Activated CD4-positive, alpha-beta T cell treated with anti-CD3 and anti-CD28 coated beads, Interleukin-2, amount 50 U/mL, for 48 hours (primary cell): ENCODE data around the gene ZMPSTE24.

Source experiments
- DNase-seq, 2 experiments: peaks; one replicate each; pipeline ENCODE4 v3.0.0-alpha.2; 2020

Gene ZMPSTE24

DNA sequence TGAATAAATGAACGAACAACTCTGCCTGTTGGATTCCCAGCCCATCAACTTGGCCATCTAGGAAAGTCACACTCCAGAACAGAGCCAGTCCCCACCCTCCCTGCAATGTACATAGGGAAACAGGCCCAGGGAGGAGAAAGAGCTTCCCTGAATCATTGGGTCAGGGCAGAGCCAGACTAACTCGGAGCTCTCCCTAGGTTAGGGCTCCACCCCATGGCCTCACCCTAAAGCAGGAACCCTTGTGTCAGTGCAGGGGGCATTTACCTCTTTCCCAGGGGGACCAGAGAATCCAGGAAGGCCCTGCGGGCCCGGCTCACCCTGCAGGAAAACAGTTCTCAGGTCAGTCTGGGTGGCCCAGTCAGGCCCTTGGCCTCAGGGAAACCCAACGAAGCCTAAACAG lies 47.4 kb downstream of the ZMPSTE24 start:
- DNase-seq = peak in 1 of 2 experiments; percentile 21

DNA sequence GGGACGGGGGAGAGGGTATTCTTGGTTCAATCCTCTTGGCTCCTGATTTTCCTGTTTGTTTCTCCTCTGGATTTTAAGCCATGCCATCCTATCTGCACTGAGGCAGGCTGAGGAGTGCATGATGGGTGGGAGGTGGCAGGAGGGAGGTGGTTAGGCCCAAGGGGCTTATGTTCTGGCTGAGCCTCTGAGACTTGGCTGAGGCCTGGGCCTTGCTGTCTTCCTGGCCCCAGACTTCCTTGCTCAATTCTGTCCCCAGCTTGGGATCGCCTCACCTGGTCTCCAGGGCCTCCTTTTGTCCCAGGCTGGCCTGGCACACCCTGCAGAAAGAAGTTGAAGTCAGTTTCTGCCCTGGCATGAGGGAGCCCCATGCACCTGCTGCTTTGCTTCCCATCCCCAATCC lies 47.8 kb downstream of the ZMPSTE24 start:
- no peak for DNase-seq

DNA sequence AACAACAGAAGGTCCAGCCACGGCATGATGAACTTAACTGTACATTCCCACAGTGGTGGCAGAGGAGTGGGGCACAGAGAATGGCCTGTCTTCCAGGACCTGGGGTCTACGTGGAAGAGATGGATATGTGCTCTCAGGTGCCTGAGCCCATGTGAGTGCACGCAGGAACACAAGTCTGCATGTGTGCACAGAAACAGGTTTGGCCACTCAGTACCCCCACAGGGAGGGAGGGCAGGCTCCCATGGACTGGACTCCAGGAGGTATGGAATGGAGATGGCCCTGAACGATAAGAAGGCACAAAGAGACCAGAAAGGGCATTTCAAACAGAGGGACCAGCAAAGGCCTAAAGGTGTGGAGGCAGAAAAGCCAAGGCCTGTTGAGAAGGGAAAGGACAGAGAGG lies 48.3 kb downstream of the ZMPSTE24 start:
- no peak for DNase-seq

DNA sequence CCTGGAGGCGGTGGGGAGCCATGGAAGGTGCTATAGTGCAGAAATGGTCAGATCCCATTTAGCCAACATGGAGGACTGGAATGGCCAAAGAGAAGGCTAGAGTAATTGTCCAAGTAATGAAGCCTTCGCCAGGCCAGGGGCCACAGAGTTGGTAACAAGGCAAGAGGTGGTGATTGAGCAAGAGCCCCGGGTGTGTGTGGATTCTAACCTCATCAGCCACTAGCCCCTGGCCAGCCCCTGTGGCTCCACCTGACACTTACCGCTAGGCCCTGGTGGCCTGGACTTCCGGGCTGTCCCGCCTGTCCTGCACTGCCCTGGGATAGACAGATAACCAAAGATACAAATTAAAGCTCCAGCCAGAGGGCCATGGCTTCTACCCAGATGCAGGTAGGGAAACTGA lies 49.1 kb downstream of the ZMPSTE24 start:
- DNase-seq = no peak

DNA sequence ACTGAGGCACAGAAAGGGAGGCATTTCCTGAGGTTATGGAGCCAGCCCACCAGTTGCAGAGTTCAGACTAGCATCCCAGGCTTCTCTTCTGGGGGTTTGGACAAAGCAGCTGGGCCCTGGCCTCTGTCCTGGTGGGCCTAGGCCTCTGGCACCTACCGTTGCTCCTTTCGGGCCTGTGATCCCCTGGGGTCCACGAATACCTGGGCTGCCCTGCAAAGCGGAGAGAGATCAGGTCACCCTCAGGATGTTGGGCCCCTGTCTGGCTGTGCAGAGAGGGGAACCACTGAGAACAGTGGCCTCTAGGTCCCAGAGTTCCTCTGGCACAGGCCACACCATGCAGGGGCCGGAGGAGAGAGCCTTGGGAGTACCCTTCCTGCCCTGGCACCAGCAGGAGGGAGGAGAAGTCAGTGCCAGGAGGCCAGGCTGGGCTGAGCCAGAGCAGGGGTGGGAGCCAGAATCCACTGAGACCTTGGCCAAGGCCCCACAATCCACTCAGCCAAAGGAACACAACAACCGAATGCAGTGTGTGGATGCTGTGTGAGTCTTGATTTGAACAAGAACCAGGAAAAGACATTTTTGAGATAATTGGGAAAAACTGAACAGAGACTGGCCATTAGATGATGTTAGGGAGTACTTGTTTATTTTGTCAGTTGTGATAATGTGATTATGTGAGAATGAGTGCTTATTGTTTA lies 50.1 kb downstream of the ZMPSTE24 start:
- DNase-seq = no peak

DNA sequence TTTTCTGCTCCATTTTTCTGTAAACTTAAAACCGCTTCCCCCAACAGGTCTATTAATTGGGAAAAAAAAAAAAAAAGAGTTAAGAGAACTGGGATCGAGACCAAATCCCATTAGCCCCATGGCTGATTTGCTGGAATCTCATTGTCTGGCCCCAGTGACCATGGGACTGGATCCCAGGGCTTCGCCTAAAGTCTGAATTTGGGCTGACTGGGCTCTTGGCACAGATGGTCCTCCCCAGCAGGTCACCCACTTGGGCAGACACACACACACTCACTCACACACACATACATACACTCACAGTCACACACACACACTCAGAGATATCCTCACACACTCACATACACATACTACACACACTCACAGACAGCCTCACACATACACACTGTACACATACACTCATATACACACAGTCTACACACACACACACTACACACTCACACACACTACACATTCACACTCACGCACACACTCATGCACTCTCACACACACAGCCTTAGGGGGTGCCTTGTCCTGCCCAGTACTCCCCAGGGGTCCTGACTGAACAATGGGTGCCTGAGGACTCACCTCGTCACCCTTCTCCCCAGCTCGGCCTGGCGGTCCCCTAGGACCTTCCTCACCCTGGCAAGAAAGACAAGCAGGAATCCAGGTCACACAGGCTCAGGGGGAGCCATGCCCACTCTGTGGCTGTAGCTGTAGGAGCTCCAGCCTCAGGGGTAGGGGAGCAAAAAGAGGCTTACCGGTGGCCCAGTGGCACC lies 51.5 kb downstream of the ZMPSTE24 start:
- no peak for DNase-seq

DNA sequence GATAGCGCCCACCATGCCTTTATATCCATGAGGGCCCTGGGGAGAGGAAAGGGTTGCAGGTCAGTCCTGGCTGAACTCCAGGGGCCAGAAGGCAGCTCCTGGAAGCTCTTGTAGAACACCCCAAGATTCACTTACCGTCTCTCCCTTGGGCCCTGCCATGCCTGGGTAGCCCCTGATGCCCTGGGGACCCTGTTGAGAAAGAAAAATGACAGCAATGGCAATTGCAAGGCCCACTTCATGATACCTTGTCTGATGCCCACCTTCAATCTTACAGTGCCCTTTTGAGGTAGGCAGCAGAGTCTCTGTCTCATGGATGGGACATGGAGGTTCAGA lies 52.1 kb downstream of the ZMPSTE24 start:
- no peak for DNase-seq

DNA sequence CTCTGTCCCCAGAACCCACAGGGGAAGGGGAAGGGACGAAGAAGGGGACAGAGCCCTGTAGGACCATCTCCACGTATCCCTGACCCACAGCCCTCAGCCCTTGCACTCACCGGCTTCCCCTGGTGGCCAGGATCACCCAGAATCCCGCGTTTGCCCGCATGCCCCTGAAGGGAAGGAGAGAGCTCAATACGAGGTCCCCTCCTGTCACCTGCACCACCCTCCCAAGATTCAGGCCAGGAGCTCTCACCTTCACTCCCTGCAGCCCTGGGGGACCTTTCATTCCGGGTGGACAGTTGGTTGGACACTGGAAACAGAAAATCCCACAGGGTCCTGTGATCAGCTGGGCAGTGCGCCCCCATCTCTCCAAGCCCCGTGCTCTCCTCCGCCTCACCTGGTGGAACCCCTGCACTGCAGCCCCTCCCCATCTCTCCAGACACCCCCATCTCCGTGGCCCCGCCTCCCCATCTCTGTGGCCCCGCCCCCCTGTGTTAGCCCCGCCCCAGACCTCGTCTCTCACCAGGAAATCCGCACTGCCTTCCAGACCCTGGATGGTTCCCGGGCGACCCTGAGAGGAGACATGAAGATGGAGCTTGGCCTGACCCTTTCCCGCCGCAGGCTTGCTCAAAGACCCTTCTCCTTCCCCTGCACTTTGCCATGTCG lies 53.1 kb downstream of the ZMPSTE24 start:
- DNase-seq = no peak

DNA sequence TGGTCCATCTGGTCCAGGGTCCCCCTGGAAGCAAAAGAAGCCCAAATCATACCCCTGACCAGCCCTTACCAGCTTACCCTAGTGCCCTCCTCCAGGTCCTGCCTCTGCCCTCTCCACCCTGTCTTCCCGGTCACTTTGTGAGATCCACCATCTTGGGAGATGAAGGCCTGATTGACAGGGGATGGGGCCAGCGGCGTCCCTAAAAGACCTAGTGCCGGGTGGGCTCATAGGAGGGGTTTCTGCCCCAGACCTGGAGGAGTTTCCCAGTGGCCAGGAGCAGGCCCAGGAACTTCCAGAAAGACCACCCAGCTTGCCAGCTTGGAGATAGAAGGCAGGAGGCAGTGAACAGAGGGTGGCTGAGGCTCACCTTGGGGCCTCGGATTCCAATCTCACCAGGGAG lies 53.7 kb downstream of the ZMPSTE24 start:
- no peak for DNase-seq

DNA sequence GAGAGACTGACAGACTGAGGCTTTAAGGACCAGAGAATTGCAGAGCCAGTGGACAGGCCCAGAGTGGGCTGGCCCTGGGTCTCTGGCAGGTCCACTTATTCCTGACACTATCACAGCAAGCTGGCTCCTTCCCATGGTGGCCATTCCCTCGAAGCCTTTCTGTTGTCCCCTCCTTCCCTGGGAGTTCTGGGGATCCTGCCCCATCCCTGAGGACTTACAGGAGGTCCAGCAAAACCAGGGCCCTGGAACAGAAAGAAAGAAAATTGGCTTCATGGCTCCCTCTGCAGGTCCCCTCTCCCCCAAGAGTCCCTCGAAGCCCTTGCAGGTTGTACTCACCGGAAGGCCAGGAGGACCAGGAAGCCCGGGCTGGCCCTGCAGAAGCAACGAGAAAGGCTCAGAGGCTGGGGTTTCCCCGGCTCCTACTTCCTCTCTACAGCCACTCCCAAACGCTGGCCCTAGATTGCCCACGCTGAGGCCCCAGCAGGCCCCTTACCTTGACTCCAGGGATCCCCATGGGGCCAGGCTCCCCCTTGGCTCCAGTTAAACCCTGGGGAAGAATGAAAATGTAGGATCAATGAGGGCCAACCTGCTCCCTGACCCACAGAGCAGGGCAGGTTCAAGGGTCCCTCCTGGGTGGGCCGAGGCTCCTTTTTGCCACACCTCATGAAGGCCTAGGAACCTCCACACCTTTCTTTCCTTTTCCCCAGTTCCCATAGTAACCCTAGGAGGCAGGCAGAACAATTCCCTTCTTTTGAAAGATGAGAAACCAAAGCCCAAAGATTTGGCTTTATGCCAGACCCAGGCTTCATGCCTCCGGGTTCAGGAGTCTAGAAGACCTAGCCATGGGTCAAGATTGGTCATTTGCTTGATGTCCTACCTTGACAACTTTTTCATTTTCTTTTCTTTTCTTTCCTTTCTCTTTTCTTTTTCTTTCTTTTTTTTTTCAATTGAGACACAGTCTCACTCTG lies 54.5 kb downstream of the ZMPSTE24 start:
- DNase-seq = peak; percentile 40 to 58

DNA sequence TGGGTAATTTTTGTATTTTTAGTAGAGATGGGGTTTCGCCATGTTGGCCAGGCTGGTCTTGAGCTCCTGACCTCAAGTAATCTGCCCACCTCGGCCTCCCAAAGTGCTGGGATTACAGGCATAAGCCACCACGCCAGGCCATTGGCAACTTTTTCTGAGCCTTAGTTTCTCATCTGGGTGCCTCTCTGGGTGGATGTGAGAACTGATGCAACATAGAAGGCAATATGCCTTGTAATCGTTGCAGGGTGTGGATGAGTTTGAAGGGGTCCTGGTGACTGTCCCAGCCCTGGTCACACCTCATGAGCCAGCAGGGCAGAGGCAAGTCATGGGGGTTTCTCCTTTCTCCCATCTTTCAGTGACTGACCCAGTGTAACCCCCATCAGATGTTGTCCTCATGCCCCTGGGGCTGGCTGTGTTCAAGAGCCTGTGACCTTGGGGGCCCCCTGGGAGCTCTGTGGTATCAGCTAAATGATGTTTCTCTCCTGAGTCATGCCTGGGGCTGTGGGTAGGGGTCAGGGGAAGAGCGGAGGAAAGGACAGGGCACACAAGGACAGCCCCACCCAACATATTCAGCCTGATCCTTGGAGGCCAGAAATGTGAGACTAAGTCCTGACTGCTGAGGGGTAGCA lies 55.4 kb downstream of the ZMPSTE24 start:
- no peak for DNase-seq

DNA sequence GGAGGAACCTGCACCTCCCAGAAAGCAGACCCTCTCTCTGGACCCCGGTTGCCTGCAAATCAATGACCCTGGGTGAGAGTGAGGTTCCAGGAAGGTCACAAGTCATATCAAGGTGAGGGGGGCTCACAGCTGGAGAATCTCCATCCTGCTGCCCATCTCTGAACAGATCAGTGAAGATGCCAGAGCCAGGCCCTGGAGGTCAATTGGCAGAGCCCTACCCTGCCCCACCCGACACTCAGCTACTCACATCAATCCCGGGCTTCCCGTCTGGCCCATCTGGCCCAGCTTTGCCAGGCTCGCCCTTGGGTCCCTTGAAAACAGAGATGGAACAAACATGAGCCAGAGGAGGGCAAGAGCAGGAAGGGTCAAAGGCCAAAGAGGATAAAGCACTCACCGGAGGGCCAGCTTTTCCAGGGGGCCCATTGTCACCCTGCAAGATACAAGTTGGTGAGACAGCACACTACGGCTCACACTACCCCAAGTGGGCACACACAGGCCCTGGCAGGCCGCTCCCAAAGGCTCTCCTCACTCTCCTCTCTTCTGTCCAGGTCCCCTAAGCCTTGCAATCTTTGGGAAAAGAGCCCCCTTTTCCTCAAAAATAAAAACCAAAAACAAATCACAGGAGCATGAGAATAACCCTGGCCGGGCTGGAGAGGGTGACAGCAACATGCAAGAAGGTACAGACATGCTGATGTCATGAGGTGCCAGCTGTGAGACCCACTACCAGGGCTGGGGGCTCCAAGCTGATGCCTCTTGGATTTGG lies 56.1 kb downstream of the ZMPSTE24 start:
- no peak for DNase-seq

DNA sequence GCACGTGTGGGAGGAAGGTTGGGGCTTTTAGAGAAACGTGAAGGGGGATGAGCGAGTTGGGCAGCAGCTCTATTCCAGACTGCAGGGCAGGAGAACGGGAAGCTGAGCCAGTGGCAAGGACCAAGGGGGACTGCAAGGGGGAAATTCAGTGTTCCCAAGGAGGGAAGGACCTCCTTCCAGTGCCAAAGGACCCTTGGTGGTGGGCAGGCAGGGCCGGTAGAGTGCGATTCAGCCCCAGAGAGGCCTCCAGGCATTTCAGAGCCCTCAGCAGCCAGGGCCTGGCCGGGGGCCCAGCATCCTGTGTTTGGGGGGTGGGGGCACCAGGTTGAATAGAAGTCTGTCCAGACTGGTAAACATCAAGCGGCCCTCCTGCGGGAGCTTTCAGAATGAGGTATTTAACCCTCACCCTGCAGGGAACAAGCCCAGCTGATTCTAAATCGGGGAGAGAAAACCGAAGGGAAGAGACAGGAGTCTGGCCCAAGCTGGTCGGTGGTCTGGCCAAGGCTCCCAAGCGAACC lies 56.7 kb downstream of the ZMPSTE24 start:
- DNase-seq = no peak

DNA sequence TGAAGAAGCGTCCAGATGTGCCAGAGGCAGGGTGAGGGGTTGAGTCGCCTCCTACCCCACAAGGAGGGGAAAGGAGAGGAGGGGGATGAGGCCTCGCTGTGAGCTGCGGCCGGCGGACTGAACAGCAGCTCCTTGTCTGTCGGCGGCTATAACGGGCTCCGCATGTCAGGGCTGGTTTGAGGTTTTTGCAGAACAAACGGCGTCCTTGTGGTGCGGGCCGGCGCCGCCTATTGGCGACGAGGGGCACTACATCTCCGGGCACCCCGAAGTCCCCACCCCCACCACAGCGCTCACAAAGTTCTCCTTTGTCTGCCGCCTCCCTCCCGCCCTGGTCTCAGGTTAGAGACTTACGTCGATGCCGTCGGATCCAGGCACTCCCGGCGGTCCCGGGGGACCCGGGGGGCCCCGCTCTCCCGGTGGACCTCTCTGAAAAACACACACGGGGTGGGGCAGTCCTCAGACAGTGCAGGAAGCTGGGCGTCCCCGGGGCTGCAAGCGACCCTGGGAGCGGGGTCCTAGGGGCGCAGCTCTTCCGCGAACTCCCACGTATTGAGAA lies 57.3 kb downstream of the ZMPSTE24 start:
- peak; percentile 85 to 89 for DNase-seq

DNA sequence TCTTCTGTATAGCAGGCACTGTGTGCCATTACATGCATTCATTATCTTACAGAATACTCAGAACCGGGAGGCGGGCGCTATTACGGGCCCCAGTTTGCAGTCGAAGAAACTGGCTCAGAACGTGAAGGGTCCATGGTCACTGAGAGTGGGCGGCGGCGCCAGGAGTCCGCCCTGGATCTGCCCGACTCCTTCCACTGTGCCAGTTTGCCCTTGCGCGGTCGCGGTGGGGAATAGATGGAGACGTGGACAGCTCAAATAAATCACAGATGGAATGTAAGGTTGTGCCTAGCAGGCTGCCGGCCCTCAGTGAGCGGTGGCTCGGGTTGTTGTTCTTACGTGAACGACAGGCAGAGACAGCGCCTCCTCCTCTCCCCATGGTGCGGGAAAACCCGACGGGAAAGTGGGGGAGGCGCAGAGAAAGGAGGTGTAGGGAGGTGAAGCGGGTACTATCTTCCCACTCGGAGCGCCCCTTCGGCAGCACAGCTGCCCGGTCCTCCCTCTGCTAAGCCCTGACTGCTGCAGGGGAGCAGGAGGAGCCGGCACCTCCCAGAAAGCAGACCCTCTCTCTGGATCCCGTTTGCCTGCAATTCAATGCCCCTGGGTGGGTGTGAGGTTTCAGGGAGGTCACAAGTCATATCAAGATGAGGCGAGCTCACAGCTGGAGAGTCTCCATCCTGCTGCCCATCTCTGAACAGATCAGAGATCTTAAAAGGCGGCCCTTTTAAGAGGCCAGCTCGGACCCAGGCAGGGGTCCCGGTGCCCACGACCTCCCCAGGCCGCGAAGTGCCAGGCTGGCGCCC lies 58.0 kb downstream of the ZMPSTE24 start:
- DNase-seq = peak; percentile 47 to 56

DNA sequence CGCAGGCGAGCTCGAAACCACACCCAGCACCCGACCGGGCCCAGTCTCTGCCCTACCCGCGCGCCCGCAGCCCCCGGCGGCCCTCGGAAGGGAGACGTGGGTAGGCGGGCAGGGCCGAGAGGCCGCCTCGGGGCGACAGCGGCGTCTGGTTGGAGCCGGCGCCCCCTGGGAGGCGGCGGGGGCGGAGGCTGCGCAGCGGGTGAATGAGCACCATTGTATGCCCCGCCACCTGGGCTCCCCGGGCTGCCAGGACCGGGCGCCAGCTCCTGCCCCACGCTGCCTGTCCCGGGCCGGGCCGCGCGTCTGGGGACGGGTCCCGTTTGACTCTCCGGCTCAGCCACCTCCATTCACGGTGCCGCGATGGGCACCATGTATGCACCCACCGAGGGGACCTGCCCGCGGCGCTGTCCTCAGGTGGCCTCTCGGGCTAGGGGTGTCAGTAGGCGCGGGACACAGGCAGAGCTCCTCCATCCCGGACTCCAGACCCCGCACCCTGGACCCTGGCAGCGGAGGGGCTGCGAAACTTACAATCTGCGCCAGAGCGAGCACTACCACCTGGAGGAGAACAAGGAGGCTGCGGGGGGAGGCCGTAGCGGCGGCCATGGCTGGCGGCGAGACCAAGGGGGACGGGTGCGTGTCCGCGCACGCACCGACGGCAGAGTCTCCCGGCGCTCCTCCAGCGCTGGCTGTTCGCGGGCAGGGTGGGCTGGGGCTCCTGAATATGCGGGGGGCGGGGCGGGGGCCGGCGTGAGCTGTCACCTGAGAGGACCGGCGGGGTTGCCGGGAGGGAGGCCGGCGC lies 58.8 kb downstream of the ZMPSTE24 start, which contains the start of gene COL9A2:
COL9A2 (minus strand) TSS at position 692 of the 799 bp plus-strand sequence; CDS start at position 603, 89 bp downstream.
- peak; percentile 53 to 58 for DNase-seq

DNA sequence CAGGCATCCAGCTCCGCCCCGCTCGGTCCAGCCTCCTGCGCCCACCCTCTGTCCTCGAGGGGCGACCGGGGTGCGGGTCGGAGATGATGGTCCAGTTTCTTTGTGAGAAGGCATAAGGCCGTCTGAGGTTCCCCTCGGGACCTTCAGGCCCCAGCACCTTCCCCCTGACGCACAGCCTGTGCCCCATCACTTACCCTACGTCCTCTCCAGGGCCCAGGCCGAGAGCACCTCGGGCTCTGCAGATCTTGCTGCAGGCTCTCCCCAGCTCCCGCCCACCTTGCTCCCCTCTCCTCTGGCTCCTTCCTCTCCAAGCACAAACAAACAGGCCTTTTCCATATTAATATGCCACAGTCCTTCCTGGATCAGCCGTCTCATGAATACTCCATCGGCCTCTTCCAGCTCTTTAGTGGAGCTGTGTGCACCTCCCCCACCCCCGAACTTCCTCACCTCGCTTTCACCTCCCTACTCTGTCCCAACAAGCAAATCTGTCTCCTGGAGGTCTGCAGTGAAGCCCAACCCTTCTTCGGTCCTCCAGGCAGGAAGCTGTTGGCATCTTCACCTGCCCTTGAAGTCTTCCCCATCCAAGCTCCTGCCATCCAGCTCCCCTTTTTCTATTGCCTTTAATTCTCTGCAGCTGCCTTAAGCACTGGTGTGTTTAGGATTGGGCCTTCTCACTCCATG lies 59.5 kb downstream of the ZMPSTE24 start:
- no peak for DNase-seq

DNA sequence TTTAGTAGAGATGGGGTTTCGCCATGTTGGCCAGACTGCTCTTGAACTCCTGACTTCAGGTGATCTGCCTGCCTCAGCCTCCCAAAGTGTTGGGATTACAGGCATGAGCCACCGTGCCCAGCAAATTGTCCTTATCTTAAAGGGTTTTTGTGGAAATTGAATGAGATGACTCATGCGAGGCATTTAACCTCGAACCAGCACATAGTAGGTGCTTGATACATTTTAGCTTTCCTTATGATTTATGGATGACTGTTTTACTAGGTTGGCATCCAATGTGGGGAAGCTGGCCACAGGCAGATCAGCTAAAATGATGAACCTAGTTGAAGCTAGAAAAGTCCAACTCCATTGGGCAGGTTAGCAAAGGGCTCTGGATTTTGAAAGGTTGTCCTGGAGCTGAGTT lies 60.4 kb downstream of the ZMPSTE24 start:
- DNase-seq = no peak
